ENCODE results near the gene MACROD1. TPM values are rescaled to one million over a fixed set of nuclear protein-coding genes. Genes with fewer than 3 reads are reported as not detected.

Gene MACROD1
- total and polyA plus RNA-seq, 2 donors (not counting 1 experiment from before 2014, with no cell fraction given) = 2.7 to 8.6 TPM

- Histone ChIP-seq H3K27ac (ENCODE audit: low read length in 2 of 2) (no peak overlapping the region), H3K4me3 (ENCODE audit: control extremely low read depth in 1 of 5, extremely low read depth in 1 of 5, insufficient read depth in 1 of 5, low read depth in 2 of 5, low read length in 4 of 5) (no peak overlapping the region), H2AFZ (ENCODE audit: insufficient read depth, low read depth, low read length, poor library complexity, severe bottlenecking) (no peak overlapping the region), H3K27me3 (replicated peaks in 1 of 4; ENCODE audit: control extremely low read depth in 1 of 4, control insufficient read depth in 3 of 4, insufficient read depth in 4 of 4, low read length in 3 of 4) (peaks cover 0 to under 1% (median 0%) of the 10 kb centered on the region in 4 experiments), H3K9ac (ENCODE audit: low read length) (no peak overlapping the region), H3K4me2 (replicated peaks; ENCODE audit: low read depth, low read length, poor library complexity, severe bottlenecking) (no peak overlapping the region), H3K4me1 (ENCODE audit: control insufficient read depth in 2 of 2, insufficient read depth in 2 of 2, low read length in 2 of 2) (no peaks in the 10 kb centered on the region), H4K20me1 (ENCODE audit: control insufficient read depth, insufficient read depth, low read length, poor library complexity, severe bottlenecking) (no peaks in the 10 kb centered on the region), H3K79me2 (ENCODE audit: control insufficient read depth, insufficient read depth, low read length) (no peaks in the 10 kb centered on the region), H3K36me3 (replicated peaks in 1 of 2; ENCODE audit: control extremely low read depth in 1 of 2, control insufficient read depth in 1 of 2, extremely low read depth in 1 of 2, insufficient read depth in 2 of 2, low read length in 1 of 2) (no peaks in the 10 kb centered on the region), H3K9me3 (ENCODE audit: control extremely low read depth in 1 of 3, control insufficient read depth in 2 of 3, insufficient read depth in 1 of 3, low read length in 2 of 3) (peaks cover 0 to 5% (median 0%) of the 10 kb centered on the region in 3 donors)
- ChIA-PET CTCF (no interaction called here), POLR2A (no interaction called here)
- Mint-ChIP-seq H3K4me3 (no peak overlapping the region), H3K27me3 (peaks cover 11% of the 10 kb centered on the region), H3K4me1 (no peaks in the 10 kb centered on the region), H3K27ac (no peak overlapping the region), H3K9me3 (ENCODE audit: insufficient read depth) (no peaks in the 10 kb centered on the region)
- ATAC-seq (ENCODE audit: low read depth) (no peak), DNase-seq (no peak)
- intact Hi-C loops (cut with micrococcal nuclease) = no loop called here
- WGBS (ENCODE audit: insufficient coverage) = 92% methylated on average over 12 of the region's 14 CpGs
- no peak for TF ChIP-seq EZH2 (IDR thresholded peaks at IDR 0.05; ENCODE audit: borderline replicate concordance, insufficient read depth, low read depth, low read length, poor library complexity, severe bottlenecking)
- TF ChIP-seq CTCF (IDR thresholded peaks at IDR 0.05) = no peak
Measured at GRCh38 chr11:64022125-64022784, 143.7 kb downstream of the MACROD1 start.

GRCh38 chr11:64021757-64022093, 144.2 kb downstream of the MACROD1 start:
- TF ChIP-seq EZH2 (IDR thresholded peaks at IDR 0.05; ENCODE audit: borderline replicate concordance, insufficient read depth, low read depth, low read length, poor library complexity, severe bottlenecking) (no peak), CTCF (IDR thresholded peaks at IDR 0.05) (no peak)
- H3K4me2 ChIP-seq (replicated peaks; ENCODE audit: low read depth, low read length, poor library complexity, severe bottlenecking) = no peak overlapping the region
- 88% methylated on average over 5 of the region's 10 CpGs for WGBS (ENCODE audit: insufficient coverage)
- H3K4me1 Mint-ChIP-seq = no peaks in the 10 kb centered on the region
- CTCF ChIA-PET = no interaction called here
- no peak overlapping the region for H3K4me3 Mint-ChIP-seq
- no peaks in the 10 kb centered on the region for H4K20me1 ChIP-seq (ENCODE audit: control insufficient read depth, insufficient read depth, low read length, poor library complexity, severe bottlenecking)
- intact Hi-C loops (cut with micrococcal nuclease) = no loop called here
- POLR2A ChIA-PET = no interaction called here
- peaks cover 0 to 2% (median 0%) of the 10 kb centered on the region in 3 donors for H3K9me3 ChIP-seq (ENCODE audit: control extremely low read depth in 1 of 3, control insufficient read depth in 2 of 3, insufficient read depth in 1 of 3, low read length in 2 of 3)
- H3K9me3 Mint-ChIP-seq (ENCODE audit: insufficient read depth) = no peaks in the 10 kb centered on the region
- H3K27me3 Mint-ChIP-seq = peaks cover 6% of the 10 kb centered on the region
- ATAC-seq (ENCODE audit: low read depth) (no peak), DNase-seq (no peak)
- H3K27me3 ChIP-seq (replicated peaks in 1 of 4; ENCODE audit: control extremely low read depth in 1 of 4, control insufficient read depth in 3 of 4, insufficient read depth in 4 of 4, low read length in 3 of 4) = no peaks in the 10 kb centered on the region
- H3K27ac Mint-ChIP-seq = no peak overlapping the region
- H2AFZ ChIP-seq (ENCODE audit: insufficient read depth, low read depth, low read length, poor library complexity, severe bottlenecking) = no peak overlapping the region
- no peak overlapping the region for H3K9ac ChIP-seq (ENCODE audit: low read length)
- H3K4me1 ChIP-seq (ENCODE audit: control insufficient read depth in 2 of 2, insufficient read depth in 2 of 2, low read length in 2 of 2) = no peaks in the 10 kb centered on the region
- H3K27ac ChIP-seq (ENCODE audit: low read length in 2 of 2) = no peak overlapping the region
- H3K4me3 ChIP-seq (ENCODE audit: control extremely low read depth in 1 of 5, extremely low read depth in 1 of 5, insufficient read depth in 1 of 5, low read depth in 2 of 5, low read length in 4 of 5) = no peak overlapping the region
- H3K36me3 ChIP-seq (replicated peaks in 1 of 2; ENCODE audit: control extremely low read depth in 1 of 2, control insufficient read depth in 1 of 2, extremely low read depth in 1 of 2, insufficient read depth in 2 of 2, low read length in 1 of 2) = no peaks in the 10 kb centered on the region
- H3K79me2 ChIP-seq (ENCODE audit: control insufficient read depth, insufficient read depth, low read length) = no peaks in the 10 kb centered on the region

Measured in B cell (primary cell).